RCC 7860 (cell line): Measurements from ENCODE around the gene KRT79.

Experiments
- DNase-seq: peaks from one replicate; pipeline ENCODE4 v3.0.0-alpha.2; 2015; ENCODE audit warnings: low spot score
- FAIRE-seq: peaks from 2 replicates; lab custom pipeline; 2012; peaks lifted over from hg19 to GRCh38; lab: Jason Lieb, UNC

KRT79 gene

DNA sequence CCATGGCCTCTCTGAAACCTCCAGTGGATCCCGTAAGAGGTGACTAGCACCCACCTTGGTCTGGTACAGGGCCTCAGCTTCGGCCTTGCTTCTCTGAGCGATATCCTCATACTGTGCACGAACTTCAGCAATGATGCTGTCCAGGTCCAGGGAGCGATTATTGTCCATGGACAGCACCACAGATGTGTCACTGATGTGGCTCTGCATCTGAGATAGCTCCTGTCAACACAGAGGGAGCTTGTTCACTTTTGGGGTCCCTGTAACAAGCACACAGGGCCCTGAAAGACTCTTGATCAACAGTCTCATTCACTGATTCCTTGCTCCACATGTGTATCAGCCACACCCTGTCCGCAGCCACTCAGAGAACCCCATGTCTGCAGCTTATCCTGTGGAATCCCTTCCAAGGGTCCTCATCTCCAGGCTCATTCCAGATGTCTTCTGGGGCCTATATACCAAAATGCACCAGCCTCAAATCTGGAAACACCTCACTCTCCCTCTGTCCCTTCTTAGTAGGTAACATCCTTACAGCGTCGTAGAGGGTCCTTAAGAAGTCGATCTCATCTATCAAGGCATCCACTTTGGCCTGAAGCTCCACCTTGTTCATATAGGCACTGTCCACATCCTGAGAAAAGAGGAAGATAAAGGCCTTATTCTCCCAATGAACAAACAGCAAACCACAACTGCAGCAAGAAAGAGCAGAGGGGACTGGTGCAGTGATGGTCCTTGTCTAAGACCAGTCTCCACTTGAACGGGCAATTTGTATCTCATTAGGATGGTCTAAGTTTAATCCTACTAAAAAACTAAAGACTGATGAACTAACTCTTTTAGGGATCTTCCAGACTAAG, 41.7 kb downstream of the KRT79 start:
- DNase-seq (no peak), FAIRE-seq (no peak)

DNA sequence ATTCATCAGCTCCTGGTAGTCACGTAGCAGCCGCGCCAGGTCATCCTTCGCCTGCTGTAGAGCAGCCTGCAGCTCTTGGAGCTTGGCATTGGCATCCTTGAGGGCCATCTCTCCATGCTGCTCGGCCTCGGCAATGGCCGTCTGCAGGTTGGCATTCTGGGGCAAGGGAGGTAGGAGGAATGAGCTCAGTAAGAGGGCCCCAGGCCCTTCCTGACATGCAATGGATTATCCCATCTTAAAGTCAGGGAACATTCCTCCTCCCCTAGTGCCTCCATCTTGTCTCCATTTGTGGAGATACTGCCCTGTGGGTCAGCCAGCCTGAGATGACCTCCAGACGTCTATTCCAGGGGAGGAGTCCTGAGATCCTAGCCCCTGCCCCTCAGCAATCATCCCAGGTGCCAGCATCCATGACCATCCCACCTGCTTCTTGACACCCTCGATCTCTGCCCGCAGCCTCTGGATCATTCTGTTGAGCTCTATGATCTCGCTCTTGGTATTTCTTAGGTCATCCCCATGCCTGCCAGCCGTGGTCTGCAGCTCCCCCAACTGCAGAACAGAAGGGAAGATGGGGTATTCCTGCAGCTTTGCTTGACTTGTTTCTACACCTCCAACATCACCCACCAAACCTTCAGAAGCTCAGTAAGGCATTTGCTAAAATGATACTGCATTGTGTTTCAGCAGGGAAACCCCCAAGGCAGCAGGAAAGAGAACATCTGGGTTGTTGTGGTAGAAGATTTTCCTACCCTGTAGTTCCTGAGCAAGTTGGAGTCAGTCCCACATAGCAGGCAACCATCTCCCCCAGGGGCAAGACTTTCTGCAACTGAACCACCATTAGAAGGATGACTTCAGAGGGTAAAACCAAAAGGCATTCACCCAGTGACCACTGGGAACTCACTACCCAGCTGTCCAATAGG, 42.6 kb downstream of the KRT79 start:
- FAIRE-seq (no peak), DNase-seq (no peak)

DNA sequence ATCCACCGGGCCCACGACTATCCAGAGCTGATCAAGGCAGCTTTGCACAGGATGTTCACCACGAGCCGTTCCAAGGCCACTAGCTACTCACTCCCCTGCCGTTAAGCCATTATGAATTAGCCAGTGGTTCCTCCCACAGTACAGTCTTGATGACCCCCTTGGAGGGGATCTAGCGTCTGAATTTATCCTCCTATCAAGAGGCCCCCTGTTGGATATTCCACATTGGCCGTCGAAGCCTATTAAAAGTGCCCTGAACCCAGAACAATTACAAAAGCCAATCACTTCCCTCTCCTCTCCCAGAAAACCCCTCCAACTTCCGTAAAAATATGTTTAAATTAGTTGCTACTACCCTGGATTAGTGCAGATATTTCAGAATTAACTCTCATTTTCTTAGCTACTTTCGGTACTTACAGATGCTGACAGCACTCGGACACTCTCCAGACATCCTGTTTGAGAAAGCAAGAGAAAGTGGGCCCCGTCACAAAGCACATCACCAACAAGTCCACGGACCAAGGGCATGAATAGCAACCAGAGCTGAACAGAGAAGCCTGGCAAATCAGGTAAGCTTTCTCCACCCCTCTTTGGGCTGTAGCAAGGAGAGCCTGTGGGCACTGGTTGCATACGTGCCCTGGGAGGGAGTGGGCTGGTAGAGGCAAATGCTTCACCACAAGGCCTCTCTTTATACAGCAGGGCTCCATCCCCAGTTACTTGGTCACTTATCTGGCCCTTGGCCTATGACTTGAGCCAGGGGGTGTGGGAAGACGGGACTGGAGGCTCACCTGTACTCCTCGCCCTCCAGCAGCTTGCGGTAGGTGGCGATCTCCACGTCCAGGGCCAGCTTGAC, 43.5 kb downstream of the KRT79 start:
- DNase-seq (no peak), FAIRE-seq (no peak)

DNA sequence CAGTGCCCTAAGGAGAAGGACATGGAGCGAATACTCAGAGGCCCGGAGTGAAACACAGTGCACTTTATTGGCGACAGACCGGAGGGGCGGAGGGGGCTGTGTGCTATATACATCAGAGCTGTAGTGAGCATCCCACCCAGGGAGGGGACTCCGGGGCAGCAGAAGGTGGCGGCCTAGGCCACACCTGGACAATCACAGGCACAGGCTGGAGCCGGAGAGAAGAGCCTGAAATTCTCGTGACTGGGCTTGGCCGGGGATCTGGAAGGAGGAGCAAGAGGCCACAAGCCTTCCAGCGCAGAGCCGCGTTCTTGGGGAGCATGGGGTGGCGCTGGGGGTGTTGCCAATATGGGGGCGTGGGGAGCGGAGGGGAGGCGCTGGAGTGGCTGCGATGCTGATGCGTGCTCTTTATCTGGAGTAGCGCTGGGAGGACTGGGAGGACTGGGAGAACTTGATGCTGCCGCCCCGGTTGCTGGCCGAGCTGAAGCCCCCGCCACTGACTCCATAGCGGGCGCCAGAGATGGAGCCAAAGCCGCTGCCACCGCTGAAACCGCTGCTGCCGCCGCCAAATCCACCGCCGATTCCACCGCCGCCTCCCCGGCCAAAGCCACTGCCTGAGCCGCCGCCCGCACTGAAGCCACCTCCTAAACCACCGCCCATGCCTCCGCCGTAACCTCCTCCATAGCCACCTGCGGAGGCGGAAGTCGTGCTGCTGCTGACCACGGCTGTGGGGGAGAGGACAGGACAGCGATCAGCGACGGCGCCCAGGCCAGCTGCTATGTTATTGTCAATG, 44.3 kb downstream of the KRT79 start:
- DNase-seq, result no peak

DNA sequence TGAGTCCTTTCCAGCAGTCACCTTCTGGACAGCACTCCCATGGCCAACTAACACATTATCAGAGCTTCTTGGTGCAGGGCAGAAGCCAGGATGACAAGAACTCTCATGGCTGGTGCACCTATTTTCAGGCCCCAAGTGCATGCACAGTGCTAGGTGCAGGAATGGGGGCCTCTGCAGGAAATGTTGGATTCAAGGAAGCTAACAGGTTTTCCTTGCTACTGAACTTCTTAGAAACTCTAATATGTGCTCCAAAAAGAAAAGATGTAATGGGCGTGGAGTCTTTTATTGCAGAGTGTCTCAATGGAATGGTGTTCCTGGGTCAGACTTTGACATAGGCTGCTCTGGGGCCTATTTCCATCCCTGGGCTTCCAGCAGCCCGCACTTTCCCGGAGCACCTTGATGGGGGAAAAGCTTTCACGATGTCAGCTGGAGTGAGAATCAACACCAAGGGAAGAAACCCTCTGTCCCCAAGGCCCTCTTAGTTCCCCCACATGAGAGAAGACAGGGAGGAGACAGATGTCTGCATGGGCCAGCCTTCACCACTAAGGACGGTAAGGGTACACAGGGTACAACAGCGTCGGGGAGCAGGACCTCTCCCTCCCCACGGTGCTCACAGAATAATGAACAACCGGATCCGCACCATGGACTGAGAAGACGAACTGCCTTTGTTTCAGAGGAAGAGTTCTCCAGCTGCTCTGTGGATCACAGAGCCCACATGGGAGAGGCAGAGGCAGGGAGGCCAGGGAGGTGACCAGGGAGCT, 45.1 kb downstream of the KRT79 start:
- no peak for FAIRE-seq
- no peak for DNase-seq

More for the DNA sequence above, 44.3 kb downstream of the KRT79 start:
- no peak for FAIRE-seq

DNA sequence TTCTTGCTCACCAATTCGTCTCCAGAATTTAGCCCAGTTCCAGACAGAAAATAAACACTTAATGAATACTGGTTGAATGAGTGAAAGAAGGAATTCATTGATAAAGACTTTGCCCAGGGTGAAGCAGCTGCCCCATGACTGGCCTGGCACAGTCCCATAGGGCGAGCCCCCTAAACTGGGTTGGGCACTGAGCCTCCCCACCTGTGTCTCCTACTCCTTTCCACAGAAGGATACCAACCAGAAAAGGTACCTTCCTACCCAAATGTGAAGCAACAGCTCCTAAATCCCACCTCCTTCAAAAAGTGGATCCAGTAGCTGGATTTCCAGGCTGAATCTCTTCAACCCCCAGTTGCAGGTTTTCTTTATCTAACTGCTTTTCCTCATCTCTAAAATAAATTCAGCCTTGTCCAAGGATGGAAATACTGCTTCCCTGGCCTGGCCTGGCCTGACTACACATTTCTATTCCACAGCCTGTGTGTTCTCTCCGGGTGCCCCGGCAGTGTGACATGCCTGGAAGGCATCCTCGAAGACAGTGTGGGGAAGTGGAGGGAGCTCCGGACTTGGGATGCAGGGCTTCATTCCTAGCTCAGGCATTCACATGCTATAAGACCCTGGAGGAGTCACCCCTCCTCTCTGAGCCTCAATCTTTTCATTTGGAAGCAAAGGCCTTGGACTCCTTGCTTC, 45.8 kb downstream of the KRT79 start:
- FAIRE-seq (no peak), DNase-seq (no peak)

DNA sequence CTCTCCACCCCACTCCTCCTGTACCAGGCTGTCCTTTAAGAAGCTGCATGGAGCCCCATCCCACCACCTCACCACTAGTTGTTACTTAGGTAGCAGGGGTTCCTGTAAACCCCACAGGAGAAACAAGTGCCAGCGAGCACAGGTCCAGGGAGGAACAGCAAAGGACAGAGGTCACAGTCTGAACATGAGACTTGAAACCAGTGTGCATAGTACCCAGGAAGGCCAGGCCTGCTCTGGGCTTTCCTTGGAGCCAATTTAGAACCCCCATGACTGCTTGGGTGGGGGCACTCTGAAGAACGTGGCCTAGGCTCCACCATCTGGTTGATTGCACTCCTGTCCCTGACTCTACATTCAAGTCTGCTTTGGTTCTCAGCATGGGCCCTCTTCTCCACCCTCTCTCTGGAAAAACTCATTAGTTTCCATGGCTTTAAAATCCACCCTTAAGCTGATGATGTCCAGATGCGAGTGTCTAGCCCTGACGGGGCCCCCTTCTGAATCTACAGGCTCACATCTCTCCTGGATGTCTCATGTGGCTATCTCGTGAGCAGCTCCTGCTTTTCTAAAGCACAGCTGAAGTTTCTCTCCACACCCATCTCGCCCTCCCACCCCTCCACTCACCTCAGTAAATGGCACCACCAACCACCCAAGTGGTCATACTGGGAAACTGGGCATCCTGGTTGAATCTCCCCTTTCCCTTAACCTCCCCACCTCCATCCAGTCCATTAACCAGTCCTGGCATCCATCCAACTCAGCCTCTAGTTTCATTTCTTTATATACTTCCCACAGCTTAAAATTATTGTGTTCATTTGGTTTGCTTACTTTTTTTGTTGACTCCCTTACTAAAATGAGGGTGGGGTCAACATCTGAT, 46.6 kb downstream of the KRT79 start:
- FAIRE-seq, result no peak
- DNase-seq, result no peak

DNA sequence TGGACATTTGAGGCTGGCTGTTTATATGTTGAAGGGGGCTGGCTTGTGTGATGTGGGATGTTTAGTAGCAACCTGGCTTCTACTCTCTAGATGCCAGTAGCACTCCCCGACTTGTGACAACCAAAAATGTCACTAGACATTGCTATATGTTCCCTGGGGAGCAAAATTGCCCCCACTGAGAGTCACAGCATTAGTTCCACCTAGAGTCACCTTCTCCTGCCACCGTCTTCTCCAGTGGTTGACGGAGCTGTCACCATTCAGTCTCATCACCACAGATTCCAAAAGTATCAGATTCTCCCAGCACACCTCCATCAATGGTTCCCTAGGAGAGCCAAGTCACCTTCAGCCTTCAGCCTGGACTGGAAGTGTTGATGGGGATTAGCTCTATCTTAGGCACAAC, 49.2 kb downstream of the KRT79 start:
- DNase-seq (no peak), FAIRE-seq (no peak)

DNA sequence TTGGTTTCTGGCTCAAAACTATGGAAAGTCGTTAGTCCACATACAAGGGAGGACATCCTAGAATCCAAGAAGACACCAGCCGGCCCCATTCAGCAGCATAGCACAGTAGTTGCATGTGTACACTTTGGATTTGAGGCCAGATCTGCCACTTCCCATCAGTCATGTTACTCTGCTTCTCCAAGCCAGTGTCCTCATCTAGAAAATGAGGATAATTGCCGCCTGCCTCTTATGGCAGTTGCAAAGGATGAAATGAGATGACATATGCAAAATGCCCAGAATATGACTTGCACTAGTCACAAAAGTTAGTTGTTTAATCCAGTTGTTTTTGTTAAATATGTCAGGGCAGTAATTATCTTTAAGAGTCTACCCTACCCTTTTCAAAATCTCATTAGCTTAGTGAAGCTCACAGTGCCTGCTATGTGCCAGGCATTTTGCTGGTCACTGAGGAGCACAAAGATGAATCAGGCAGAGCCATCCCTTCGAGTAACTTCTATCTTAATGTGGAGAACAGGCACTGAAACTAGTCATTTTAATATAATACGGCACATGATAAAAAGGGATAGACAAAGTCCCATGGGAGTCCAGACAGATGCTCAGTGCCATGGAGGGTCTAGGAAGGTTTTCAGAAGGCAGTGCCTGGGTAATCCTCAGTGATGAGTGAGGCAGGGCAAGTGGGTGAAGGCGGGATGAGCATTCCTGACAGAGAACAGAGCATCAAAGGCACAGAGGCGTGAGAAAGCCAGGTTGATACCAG, 50.4 kb downstream of the KRT79 start:
- no peak for DNase-seq
- FAIRE-seq, result no peak

DNA sequence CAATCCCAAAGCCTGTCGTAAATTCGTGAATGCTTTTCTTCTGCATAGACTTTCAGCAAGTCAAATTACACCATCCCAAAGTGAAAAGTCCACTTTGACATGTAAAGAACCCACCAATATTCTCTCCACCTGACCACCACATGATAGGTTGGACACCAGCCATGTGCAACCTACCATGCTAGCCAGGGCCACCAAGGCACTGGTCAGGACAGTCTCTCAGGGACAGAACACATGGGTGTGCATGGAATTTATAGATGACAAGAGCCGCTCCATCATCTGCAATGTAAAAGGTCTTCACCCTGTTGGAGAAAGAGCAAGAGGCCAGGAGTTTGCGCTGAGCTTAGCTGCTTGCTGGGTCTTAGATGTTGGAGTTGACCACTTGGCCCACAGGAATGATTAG, 51.6 kb downstream of the KRT79 start:
- no peak for FAIRE-seq
- DNase-seq, result no peak

DNA sequence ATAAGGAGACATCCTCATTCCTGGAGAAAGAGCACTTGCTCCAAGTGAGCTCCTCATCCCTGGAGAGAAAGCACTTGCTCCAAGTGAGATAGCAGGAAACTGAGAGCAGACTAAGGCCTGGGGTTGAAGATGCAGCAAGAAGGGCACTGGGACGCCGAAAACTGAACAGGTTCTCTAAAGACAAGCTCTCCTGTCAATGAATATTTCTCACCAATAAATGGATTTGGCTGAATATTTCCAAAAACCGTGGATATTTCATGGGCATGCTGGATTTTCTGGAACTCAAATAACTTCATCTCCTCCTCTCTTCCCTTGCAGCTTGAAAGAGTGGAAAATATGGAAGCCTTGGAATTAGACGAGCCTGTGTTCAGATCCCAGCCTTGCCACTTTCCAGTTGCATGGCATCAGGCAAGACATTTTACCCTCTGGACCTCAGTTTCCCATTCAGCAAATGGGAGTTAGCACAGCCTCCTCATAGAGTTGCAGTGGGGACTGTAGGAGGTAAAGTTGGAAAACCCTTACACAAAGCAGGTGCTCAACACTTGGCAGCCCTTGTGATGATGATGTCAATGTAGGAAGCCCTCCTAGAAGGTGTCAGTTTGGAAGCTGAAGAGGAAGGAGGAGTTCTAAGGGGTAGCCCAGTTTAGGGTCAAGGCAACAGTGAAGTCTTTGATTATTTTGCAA, 52.6 kb downstream of the KRT79 start:
- DNase-seq (no peak), FAIRE-seq (no peak)

DNA sequence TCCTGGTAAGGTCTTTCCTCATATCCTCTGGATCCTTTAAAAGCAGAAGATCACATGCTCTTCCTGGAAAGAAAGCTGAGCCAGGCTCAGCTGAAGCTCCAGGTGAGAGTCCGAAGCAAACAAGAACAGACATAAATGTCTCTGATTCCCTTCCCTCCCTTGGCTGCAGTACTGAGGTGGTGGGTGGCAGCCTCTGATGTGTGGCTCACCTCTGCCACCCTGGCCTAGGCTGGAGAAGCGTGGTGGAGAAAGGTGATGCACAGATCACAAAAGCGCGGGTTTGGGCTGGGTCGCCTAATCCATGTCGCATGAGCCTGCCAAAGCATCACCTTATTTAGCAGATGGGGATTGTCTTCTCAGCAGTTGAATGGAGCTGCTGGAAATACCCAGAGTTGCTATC, 54.2 kb downstream of the KRT79 start:
- DNase-seq (no peak), FAIRE-seq (no peak)

DNA sequence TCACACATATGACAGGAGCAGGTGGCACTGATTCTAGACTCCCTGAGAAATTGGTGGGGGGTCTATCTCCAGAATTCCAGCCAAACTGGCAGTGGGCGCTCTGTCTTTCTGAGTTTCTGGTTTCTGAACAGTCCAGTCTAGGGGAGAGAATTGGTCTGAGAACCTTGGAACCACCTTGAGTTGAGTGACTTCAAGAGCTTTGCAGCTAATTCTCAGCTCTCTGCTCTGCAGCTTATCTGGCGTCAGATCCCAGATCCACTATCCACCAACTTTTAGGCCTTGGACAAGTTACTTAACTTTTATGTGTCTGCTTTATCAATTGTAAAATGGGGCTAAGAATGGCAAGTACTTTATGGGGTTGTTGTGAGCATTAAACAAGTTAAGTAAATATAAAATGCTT, 55.3 kb downstream of the KRT79 start:
- no peak for FAIRE-seq
- DNase-seq, result no peak

DNA sequence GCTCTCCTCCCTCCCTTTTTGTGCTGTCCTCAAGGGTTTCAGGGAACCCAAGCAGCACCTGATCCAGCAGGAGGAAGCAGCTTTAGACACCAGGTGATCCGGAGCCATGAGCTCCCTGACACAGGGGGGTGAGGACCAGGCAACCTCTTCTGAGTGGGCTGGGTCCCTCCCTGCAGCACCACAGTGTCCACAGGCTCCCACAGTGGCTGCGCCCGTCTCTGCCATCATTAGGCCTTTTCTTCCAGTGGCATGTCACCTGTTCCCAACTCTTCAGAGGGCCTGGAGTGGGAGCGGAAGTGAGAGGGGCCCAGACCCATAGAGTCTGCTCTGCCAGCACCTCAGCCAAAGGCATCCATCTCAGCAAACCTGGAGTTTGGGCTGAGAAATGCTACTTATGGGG, 56.5 kb downstream of the KRT79 start:
- FAIRE-seq (no peak), DNase-seq (no peak)

DNA sequence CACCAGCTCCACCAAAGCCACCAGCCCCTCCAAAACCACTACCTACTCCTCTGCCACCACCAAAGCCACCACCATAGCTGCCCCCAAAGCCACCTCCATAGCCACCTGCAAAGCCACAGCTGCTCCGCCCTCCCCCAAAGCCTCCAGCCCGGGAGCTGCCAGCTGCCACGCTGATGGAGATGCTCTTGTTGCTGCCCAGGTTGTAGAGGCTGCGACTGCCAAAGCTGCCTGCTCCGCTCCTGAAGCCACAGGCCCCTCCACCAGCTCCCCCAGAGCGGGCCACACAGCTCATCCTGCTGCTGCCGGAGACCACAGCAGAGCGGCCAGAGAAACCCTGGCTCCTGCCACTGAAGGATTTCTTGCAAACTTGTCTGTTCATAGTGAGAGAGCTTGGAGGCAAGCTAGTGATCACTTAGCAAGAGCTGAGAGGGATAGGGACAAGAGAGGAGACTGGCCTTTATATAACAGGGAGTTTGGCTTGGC, 57.2 kb downstream of the KRT79 start, which contains the start of gene KRT76:
Gene KRT76 (minus strand): TSS at position 433 of the 483 bp plus-strand sequence. CDS start 54 bp downstream, at position 379.
- DNase-seq (no peak), FAIRE-seq (no peak)

DNA sequence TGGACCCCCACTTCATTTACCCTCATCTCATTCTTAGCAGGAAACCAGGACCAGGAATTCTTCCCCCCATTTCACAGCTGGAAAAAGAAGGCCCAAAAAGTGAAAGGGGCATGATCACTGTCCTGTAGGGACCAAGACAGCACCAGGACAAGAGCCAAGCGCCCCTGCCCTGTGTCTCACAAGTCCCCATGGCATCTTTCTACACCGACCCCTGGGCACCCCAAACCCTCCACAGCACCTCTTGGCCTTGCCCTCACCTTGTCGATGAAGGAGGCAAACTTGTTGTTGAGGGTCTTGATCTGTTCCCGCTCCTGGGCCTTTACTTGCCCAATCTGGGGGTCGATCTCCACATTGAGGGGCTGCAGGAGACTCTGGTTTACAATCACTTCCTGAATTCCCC, 57.7 kb downstream of the KRT79 start:
- FAIRE-seq (no peak), DNase-seq (no peak)
